Osteoblast (primary cell): Measurements from ENCODE around the gene COPS4. TPM values are rescaled to one million over a fixed set of nuclear protein-coding genes. Genes with fewer than 3 reads are reported as not detected.

Source experiments
- DNase-seq: peaks from one replicate; pipeline ENCODE4 v3.0.0; 2011; ENCODE audit warnings: low spot score, mixed read lengths; ENCODE audit not compliant: insufficient read length; ENCODE audit errors: missing footprints
- H2AFZ ChIP-seq: 2 replicates; pipeline ENCODE4 v1.6.0; 2011; ENCODE audit warnings: mild to moderate bottlenecking, low read length
- H3K27ac ChIP-seq: 2 replicates; pipeline ENCODE4 v1.5.1; 2011; ENCODE audit warnings: mild to moderate bottlenecking, low read depth, low read length, moderate library complexity
- H3K27me3 ChIP-seq: 2 replicates; pipeline ENCODE4 v1.6.0; 2012; ENCODE audit warnings: mild to moderate bottlenecking, control low read depth, inconsistent platforms, low read length, moderate library complexity; ENCODE audit not compliant: insufficient read depth
- H3K36me3 ChIP-seq: 2 replicates; pipeline ENCODE4 v1.5.1; 2011; ENCODE audit warnings: mild to moderate bottlenecking, low read length, control low read depth, moderate library complexity; ENCODE audit not compliant: insufficient read depth
- H3K4me1 ChIP-seq: 2 replicates; pipeline ENCODE4 v1.5.1; 2011; ENCODE audit warnings: mild to moderate bottlenecking, low read length, control low read depth, moderate library complexity; ENCODE audit not compliant: insufficient read depth
- H3K4me2 ChIP-seq: 2 replicates; pipeline ENCODE4 v1.6.0; 2011; ENCODE audit warnings: mild to moderate bottlenecking, low read length; ENCODE audit not compliant: insufficient read depth
- H3K4me3 ChIP-seq: fragments of 200-600 bp; sonication (generic); 3 replicates; pipeline ENCODE4 v1.5.1; 2012; ENCODE audit warnings: mild to moderate bottlenecking, low read length, inconsistent platforms; ENCODE audit not compliant: insufficient read depth
- H3K79me2 ChIP-seq: 2 replicates; pipeline ENCODE4 v1.6.0; 2012; ENCODE audit warnings: mild to moderate bottlenecking, low read length, control low read depth, inconsistent platforms; ENCODE audit not compliant: insufficient read depth
- H3K9me3 ChIP-seq: 2 replicates; pipeline ENCODE4 v1.5.1; 2011; ENCODE audit warnings: low read depth, low read length, control low read depth
- H4K20me1 ChIP-seq: 2 replicates; pipeline ENCODE4 v1.6.0; 2012; ENCODE audit warnings: mild to moderate bottlenecking, low read length, control low read depth; ENCODE audit not compliant: insufficient read depth
- total RNA-seq: library from RNA; depleted of rRNA; stranded (reverse); fragments of >200 nt; gene quantifications from 2 replicates; pipeline ENCODE4 v1.2.3, GENCODE V29; 2012
- TF ChIP-seq, protein P1 (sequence below): IDR thresholded peaks from 2 replicates; pipeline ENCODE4 v1.5.1; 2011; ENCODE audit warnings: mild to moderate bottlenecking, low read depth, low read length, moderate library complexity; ENCODE audit errors: extremely low read depth

The COPS4 gene
- total RNA-seq, 1 donor, result 79.3 TPM

DNA sequence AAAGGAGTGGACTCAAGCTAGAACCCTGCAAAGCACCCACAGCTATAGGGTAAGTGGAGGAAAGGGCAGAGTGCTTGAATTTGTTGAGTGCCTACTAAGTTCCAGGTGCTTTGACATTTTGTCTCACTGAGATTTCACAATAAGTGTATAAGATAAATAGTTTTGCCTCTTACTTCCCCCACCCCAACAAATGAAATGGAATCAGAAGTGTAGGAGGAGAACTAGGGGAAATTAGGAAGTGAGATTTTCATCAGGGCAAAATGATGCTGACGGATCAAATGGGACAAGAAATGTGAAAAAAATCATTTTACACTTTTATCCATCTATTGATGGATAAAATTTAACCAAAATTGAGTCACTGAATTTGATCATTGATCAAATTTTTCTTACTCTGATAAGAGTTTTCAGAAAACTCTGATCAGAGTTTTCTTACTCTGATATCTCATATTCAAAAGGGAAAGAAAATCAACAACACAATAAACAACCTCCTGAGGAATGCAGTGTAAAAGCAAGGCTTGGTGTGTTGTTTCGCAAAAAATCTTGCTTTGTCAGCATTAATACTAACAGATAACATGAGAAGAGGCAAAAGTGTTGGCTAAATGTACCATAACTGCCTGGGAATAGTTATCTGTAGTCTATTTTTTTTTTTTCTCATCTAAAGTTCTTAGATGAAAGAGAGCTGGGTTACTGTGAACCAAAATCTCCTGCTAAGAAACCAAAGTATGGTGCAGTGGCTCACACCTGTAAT lies 54.6 kb downstream of the COPS4 start:
- Histone ChIP-seq H3K27me3 (peaks cover 16% of the 10 kb centered on the region), H3K4me2 (no peak overlapping the region), H3K27ac (no peak overlapping the region), H3K36me3 (no peaks in the 10 kb centered on the region), H3K4me3 (no peak overlapping the region), H3K9me3 (no peaks in the 10 kb centered on the region), H2AFZ (no peak overlapping the region), H3K79me2 (no peaks in the 10 kb centered on the region), H4K20me1 (no peaks in the 10 kb centered on the region), H3K4me1 (no peaks in the 10 kb centered on the region)
- DNase-seq, result no peak
- TF ChIP-seq, protein P1, sequence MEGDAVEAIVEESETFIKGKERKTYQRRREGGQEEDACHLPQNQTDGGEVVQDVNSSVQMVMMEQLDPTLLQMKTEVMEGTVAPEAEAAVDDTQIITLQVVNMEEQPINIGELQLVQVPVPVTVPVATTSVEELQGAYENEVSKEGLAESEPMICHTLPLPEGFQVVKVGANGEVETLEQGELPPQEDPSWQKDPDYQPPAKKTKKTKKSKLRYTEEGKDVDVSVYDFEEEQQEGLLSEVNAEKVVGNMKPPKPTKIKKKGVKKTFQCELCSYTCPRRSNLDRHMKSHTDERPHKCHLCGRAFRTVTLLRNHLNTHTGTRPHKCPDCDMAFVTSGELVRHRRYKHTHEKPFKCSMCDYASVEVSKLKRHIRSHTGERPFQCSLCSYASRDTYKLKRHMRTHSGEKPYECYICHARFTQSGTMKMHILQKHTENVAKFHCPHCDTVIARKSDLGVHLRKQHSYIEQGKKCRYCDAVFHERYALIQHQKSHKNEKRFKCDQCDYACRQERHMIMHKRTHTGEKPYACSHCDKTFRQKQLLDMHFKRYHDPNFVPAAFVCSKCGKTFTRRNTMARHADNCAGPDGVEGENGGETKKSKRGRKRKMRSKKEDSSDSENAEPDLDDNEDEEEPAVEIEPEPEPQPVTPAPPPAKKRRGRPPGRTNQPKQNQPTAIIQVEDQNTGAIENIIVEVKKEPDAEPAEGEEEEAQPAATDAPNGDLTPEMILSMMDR, result no peak

DNA sequence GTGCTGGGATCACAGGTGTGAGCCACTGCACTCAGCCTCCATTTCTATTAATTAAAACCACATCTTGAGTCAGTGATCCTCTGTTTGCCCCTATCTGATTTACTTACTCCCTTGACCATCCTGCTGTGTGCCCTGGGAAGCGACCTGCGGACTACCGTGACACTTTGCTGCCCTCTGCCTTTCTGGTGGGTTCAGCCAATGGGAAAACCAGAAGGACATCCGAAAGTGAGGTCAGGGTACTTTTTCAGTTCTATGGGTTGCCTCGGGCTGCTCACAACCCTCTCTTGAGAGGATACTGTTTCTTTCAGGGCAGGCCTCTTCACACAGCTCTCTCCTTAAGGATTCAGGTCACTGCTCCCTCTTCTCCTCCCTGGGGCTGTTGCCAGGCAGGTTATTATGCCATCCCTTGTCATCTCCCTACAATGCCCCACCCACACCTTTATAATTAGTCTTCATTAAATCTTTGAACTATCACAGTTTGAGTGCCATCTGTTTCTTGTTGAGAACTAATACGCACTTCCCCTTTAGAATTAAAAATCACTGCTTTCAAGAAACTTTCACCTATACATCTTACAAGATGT lies 58.2 kb downstream of the COPS4 start:
- TF ChIP-seq, protein P1, result no peak
- no peaks in the 10 kb centered on the region for H3K79me2 ChIP-seq
- H3K4me2 ChIP-seq, result no peak overlapping the region
- no peak for DNase-seq
- H2AFZ ChIP-seq, result no peak overlapping the region
- H3K4me3 ChIP-seq, result no peak overlapping the region
- no peaks in the 10 kb centered on the region for H3K4me1 ChIP-seq
- peaks cover 30% of the 10 kb centered on the region for H3K27me3 ChIP-seq
- H4K20me1 ChIP-seq, result no peaks in the 10 kb centered on the region
- no peaks in the 10 kb centered on the region for H3K36me3 ChIP-seq
- no peak overlapping the region for H3K27ac ChIP-seq
- H3K9me3 ChIP-seq, result no peaks in the 10 kb centered on the region

DNA sequence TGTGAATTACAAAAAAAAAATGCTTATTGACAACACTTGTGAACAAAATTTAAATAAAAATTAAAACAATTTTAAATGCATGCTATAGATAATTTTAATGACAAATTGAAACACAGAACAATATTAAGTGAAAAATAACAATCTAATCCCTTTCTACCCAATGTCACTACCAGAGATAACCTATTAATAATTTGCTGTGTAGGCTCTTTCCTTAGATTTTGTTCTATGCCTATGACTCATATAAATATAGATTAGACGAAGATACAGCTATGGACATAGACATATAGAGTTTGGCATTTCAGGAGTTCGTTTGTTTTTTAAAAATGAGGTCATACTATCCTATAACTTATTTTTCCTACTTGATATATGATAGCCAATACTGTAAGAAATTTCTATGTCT lies 61.4 kb downstream of the COPS4 start:
- no peak overlapping the region for H2AFZ ChIP-seq
- no peak overlapping the region for H3K27ac ChIP-seq
- no peaks in the 10 kb centered on the region for H4K20me1 ChIP-seq
- H3K79me2 ChIP-seq, result no peaks in the 10 kb centered on the region
- DNase-seq, result no peak
- no peak overlapping the region for H3K4me2 ChIP-seq
- peaks cover 25% of the 10 kb centered on the region for H3K27me3 ChIP-seq
- TF ChIP-seq, protein P1, result no peak
- H3K4me1 ChIP-seq, result no peaks in the 10 kb centered on the region
- no peaks in the 10 kb centered on the region for H3K36me3 ChIP-seq
- H3K4me3 ChIP-seq, result no peak overlapping the region
- H3K9me3 ChIP-seq, result no peaks in the 10 kb centered on the region

DNA sequence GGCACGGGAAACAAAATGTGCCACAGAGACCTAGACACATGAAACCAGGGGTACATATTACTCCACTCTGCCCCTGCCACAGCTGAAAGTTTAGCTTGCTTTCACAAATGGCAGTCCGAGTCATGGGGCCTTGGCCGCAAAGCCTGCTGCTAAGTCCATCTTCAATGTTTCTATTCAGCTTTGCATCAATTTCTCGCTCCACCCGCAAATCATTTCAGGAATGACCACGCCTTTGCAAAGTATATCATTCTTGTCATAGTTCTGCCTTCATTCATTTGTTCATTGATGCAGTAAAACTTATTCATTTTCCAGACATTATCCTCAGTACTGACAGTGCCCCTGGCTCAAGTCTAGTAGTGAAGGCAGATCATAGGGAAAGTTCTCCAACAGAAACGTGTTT lies 70.0 kb downstream of the COPS4 start:
- Histone ChIP-seq H2AFZ (no peak overlapping the region), H3K79me2 (no peaks in the 10 kb centered on the region), H3K27ac (no peak overlapping the region), H4K20me1 (no peaks in the 10 kb centered on the region), H3K4me3 (no peak overlapping the region), H3K9me3 (no peaks in the 10 kb centered on the region), H3K4me2 (no peak overlapping the region), H3K36me3 (no peaks in the 10 kb centered on the region), H3K4me1 (no peaks in the 10 kb centered on the region), H3K27me3 (peaks cover 3% of the 10 kb centered on the region)
- TF ChIP-seq, protein P1, result no peak
- no peak for DNase-seq
